Medulla oblongata (tissue), 1 donor: ENCODE data around the gene SIGLECL1.
A peak's percentile ranks its signal among the peaks of the same experiment; 100 is the strongest.

Experiments
- DNase-seq: peaks from one replicate; pipeline ENCODE4 v3.0.0-alpha.2; 2015; ENCODE audit errors: extremely low spot score

The SIGLECL1 gene

DNA sequence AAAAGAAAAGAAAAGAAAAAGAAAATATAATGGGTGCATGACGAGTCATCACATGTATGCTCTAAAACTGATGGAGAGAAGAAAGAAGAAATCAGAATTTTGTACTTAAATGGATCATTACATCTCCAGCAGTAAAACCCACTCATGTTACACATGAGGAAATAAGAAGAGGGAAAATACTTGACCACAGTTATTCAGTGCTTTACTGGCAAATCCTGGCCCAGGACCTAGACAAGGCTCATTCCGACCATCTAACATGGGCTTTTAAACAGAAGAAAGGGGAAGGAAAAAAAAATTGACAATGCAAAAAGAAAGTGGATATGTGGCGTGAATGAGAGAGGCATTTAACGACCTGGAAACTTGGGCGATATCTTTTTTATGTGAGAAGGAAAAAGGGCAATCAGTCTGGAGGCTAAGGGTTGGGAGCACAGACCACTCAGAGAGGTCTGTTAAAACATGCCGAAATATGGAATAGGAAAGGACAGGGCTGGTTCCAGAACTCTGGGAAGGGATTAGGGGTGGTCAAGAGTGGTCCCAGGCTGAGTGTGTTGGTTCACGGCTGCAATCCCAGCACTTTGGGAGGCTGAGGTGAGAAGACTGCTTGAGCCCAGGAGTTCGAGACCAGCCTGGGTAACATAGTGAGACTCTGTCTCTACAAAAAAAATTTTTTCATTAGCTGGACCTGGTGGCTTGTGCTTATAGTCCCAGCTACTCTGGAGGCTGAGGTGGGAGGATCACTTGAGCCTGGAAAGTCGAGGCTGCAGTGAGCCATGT lies 1.6 kb downstream of the SIGLECL1 start:
- no peak for DNase-seq

DNA sequence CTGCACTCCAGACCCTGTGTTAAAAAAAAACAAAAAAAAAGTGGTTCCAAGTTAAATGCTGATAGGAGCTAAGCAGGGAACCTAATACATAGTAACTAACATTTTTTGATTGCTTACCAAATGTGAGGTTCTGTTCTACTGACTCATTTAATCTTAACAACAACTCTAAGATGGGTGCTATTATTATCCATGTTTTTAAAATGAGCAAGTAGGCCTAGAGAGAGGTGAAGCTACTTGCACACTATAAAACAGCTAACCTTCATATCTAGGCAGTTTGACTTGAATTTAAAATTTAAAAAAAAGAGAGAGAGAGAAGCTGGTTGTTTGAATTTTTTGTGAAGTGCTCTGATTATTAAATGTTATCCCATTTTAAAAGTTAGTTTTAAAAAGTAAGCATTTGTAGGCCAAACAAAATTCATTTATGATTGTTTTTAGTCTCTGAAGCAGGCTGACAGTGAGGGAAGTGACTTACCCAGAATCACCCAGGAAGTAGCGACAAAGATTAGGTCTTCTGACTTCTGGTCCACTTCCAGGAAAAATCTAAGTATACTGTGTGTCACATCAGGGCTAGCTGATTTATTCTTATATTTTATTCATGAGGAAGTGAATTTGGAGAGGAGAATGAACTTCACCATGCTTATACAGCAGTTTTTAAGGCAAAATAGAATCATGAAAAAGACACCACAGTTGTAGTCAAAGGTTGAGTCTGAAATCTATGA lies 2.4 kb downstream of the SIGLECL1 start:
- DNase-seq = no peak

DNA sequence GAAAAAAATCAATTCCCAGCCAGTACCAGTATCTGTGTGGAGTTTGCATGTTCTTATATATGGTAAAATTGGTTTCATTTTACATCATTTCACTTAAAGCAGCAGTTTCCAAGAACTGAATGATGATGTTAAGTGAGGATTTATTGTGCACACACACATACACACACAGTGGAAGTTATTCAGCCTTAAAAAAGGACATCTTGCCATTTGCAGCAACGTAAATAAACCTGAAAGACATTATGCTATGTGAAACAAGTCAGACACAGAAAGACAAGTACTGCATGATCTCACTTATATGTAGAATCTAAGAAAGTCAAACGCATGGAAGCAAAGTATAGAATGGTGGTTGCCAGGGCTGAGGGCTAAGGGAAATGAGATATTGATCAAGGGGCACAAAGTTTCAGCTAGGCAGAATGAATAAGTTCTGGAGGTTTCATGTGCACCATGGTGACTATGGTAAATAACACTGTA lies 5.3 kb downstream of the SIGLECL1 start:
- DNase-seq = no peak

DNA sequence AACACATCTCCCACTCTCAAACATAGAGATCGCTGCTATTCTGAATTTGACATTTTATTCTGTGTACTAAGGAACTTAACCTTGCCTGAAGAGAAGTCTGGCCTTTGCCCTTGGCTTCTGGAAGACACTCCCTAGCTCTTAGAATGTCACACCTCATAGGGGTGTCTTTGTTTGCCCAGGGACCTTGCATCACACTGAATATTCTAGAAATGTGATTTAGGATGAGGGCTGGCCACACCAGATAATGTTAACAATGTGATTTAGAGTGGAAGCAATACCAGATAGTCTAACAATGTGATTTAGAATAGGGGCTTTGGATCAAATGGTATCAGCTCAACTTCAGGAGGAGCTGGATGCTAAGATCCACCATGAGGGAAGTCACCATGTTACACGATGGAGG lies 6.6 kb downstream of the SIGLECL1 start:
- no peak for DNase-seq

DNA sequence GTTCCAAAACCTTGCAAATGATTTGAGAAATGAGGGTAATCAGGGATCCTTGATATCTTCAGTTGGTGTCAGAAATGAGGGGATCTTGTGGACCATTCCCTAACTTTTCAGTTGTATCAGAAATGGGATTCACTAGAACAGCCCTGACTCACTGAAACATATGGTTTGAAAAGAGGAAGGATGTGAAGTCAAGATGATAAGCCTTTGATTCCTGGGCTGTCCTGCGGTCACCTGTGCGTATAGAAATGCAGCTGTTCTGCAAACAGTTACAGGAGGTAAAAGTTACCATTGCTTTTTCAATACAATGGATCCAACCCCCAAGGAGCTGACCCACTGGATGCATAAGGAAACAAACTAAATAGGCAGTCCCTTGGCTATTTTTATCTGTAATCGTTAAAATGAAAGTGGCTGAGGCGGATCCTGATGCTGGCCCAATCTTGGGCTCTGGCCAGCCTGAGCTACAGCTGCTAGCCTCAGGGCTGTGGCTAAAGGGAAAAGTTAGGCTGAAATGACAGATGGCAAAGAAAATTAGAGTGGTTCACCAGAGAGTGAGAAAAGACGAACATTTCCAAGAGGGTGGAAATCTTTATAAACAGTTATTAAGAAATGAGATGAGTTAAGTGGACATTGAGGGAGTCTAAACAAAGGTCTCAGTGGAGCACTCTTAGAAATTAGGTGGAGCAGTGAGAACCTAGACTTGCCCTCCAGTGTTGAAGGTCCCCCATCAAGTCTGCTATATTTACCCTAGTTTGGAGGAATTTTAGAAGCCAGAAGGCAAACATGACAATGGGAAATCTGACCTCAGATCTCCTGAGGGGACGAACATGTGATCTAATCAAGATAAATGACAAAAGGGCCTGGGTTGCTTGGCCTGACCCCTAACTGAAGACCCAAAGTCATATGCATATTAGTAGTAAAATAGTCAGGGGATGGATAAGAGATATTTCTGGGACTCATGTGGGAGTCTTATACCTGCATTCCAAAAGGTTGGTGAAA lies 7.6 kb downstream of the SIGLECL1 start:
- no peak for DNase-seq

DNA sequence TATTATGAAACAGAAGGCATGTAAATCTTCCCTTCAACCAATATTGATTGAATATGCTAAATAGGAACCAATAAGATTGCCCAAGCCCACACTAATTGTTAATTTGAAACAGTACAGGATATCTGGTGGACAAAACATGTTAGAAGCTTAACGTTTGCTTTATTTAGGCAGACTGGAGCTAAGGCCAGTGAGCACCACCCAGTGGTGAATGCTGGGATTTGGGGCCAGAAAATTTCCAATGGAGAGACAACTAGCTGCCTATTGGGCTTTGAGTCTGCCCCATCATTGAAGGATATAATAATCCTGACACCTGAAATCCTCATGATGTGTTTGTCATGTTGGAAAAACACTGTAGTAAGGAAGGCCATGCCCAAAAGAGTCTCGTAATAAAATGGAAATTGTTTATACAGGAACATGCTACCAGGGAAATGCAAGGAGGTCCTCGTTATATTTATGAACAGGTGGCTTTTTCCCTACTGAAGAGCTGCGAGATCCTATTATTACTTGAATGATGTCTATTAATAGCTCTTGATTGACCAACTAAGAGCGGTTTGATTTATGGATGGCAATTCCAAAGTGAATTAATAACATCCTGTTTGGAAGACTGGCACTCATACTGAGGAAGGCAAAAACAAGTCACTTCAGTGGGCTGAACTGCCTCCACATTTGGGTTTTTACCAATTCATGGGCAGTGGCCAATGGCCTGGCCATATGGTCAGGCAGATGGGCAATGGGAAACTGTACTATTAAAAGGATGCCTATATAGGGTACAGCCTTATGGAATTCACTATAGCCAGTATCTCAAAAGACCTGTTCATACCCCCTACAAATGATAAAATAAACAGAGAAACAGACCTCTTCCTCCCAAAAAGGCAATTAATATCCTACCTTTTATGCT lies 8.7 kb downstream of the SIGLECL1 start:
- DNase-seq = peak; percentile 50

DNA sequence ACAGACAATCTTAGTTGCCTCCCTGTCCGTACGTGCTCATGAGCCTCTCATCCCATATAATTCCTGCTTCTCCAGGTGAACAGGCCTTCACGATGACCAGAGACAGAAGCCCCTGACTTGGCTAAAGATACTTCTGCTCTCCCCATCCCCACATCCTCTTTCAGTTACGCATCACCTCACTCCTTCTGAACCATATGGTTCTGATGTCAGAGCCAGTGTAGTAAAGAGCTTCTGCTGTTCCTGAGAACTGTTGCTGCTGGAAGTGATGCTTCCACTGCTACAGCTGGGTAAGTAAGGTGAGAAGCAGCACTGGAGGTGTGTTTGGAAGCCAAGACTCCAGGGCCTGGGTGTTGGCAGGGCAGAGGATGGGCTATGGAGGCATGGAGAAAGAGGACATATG lies 12.9 kb downstream of the SIGLECL1 start:
- no peak for DNase-seq

DNA sequence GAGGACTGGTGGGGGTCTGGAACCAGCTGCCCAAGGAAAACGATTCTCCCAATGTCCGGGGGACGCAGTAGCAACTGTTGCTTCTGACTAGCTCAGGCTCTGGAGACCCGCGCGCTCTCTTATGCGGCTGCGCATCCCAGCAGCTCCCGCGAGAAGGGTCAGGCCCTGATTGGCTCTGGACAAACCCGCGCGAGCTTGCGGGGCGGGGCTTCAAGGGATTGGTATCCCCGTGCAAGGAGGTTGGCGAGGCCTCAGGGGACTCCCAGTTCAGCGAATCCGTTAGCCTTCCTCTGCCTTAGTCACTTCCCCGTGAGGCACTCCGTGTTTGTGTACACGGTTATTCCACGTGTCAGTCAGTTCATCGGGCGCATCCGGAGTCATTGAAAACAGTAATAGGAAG lies 20.2 kb downstream of the SIGLECL1 start:
- DNase-seq = no peak

DNA sequence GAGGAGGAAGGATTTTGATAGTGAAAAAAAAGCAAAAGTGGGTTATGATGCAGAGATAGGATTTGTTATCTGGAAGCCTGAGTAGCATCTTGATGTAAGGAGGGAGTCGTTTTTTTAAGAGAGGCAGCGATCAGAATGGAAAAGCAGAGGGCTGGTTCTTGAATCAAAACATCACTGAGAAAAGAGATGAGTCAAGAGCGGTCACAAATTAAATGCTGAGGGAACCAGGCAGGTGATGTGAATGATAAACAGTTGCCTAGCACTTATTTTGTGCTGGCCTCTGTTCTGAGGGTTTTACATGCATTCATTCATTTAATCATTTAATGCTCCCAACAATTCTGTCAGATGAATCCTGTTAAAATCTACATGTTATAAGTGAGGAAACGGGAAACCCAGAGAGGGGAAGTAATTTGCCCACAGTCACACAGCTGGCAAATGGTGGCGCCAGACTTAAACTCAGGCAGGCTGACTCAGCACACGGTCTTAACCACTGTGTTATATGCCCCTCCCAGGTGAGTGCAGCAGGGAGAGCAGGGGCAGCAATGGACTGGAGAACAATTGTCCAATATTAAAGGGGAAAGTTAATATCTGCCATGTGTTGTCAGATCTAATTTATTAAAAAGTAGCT lies 21.4 kb downstream of the SIGLECL1 start:
- DNase-seq = no peak

DNA sequence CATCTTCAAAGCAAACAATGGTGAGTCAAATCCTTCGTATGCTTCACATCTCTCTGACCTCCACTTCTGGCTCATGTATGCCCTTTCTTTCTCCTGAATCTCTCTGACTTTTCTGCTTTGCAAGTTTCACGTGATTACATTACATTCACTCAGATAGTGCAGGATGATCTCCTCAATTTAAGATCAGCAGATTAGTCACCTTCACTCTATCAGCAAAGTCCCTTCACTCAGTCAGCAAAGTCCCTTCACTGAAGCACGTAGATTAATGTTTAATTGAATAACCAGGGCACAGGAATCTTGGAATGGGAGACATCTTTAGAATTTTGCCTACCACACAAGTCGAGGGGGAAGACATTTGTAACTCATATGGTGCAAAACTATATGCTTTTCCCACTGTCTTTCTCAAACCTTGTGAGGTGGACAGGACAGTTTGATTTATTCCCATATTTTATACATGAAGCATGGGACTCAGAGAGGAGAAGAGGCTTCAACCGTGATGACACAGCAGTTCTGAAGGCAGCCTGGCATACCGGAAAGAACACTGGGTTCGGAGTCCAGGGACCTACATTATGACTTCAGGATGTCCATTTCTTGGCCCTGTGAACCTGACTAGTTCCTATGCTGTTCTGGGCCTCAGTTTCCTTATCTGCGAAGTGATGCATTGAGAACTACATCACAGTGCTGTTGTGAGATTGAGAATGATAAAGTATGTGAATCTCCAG lies 23.3 kb downstream of the SIGLECL1 start:
- DNase-seq = no peak

DNA sequence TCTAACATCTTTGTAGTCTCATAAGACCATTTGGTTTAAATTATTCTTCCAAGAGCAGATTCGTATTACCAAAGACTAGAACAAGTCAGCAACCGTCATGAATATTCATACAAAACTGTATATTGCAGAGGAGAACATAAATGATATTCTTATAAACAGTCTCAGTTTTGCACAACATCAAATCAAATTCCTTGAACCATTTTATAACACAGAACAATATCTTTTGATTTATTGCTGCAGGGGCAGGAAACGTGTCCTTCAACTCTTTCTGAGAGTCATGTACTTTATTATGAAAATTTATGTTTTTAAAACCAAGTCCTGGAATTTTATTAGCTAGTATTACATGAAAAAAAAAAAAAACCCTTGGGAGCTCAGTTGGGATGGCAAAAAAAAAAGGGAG lies 26.2 kb downstream of the SIGLECL1 start:
- no peak for DNase-seq

DNA sequence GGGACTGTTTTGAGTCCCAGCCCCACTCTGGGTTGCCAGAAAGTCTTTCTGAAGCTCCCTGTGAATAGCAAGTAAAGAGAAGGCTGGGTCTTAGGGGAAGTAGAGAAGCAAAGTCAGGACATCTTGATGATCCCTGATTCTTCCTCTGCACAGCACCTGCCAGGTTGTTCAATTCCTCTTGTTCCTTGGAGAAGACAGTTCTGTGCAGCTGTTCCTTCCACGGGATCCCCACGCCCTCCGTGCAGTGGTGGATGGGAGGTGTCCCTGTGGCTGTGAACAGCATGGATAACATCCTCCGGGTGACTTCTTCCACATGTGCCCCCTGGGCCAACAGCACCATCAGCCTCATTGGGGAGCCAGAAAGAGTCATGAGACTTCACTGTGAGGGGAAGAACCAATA lies 31.5 kb downstream of the SIGLECL1 start:
- DNase-seq = no peak

DNA sequence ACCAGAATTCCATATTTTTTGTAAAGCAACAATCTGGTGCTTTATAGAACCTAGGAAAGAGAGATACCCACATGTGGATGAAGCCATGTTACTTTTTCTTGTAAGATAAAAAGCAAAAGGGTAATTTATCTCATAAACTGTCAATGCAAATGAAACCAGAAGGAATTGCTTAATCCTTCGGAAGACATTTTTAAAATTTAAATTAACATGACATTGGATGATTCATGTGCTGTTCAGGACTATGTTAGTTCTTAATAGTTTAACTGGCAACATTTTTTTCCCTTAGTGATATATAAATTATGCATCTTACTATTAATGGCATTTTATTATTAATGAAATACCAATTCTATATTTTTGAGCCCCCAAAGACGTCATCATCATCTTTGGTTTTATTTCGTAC lies 34.8 kb downstream of the SIGLECL1 start:
- no peak for DNase-seq

DNA sequence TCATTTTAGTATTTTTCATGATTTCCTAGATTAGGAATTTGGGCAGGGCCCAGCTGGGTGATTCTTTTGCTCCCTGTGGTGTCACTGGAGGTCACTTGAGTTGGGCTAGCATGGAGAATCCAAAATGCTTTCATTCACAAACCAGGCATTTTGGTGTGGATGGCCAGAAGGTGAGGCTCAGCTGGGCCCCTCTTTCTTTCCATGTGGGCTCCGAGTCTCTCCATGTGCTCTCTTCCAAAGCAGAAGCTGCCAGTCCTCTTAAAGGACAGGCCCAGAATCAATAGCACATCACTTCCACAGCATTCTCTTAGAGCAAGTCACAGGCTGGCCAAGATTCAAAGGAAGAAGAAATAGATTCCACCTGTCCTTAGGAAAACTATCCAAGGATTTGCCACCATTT lies 38.8 kb downstream of the SIGLECL1 start:
- no peak for DNase-seq

DNA sequence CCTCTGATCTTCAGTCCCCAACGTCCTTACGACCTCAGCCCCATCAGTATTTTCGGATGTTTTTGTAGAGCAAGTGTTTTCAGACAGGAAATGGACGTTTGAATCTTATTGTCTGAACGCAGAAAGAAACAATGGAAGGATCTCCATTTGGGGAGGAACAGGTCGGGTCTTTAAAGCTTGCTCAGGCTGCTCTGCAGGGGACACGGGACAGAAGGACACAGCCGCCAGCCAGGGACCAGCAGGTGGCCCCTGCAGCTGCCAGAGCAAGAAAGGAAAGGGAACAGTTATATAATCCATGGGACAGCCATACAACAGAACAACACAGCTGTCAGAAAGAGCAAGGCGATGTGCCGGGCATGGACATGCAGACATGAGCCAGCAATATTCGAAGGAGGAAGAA lies 42.1 kb downstream of the SIGLECL1 start:
- no peak for DNase-seq

DNA sequence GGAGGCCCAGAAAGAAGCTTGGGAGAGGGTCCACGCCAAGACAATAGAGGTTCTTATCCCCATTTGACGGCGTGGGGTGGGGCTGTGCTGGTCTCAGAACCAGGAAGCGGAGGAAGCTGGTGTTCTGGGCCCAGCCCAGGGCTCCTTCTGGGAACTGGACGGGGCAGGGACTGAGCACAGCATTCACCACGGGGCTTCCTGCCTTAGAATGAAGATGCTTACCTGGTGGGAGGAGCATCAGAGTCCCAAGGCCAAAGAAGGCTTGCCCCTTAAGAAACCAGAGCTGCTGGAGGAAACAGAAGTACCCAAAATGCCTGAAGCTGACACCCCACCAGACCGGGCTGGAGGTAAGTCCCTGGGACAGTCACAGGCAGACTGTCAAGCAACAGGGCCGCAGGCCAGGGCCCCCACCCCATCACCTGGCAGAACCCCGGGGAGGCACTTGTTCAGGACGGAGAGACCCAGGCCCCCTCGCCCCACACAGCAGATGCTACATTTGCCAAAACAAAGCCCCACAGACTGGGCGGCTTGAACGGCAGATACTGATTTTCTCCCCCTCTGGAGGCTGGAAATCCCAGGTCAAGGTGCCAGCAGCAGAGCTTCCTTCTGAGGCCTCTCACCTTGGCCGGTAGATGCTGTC lies 42.8 kb downstream of the SIGLECL1 start:
- DNase-seq = no peak

DNA sequence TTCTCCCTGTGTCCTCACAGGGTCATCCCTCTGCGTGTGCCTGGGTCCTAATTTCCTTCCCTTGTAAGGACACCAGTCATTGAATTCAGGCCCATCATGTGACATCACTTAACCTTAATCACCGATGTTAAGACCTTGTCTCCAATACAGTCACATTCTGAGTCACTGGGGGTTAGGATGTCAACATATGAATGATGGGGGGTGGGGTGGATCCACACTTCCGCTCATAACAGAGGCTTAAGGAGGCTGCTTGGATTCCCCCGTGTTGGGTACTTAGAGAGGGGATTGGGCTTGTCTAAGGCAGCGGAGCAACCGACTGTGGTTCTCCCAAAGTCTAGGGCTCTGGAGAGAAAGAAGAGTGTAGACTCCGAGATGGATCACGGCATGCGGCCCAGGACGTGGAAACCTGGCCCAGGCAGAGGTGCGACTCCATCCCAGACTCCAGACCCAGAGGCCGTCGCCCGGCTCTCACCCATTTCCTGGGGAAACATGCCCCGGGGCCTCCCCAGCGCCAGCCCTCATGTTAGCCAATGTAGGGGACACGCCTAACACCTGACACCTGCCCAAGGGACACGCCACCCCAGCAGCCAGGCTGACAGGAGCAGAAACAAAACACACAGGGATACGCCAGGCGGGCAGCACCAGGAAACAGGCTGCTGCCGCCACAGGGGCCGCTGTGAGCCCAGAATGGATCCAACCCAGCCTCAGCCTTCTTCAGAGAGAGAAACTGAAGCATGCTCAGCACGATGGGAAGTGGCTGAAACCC lies 43.5 kb downstream of the SIGLECL1 start:
- no peak for DNase-seq

DNA sequence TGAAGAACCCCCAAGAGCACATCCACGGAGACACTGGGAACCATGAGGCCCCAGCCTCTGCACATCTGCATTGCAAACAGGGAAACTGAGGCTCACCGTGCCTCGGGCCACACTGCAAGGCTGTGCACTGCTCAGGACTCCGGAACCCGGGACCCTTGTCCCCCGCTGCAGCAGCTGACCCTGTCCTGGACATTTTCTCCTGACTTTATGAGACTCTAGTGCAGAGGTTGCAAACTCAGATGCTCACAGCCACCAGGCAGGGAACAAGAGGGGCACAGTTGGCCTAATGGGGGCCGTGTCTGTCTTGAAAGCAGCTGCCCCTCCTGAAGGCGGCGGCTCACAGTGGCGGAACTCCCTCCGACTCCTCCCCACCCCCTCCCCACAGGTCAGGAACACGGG lies 44.1 kb downstream of the SIGLECL1 start:
- no peak for DNase-seq
